Fibroblast of skin of right biceps (primary cell): ENCODE data around the gene ATMIN.

Experiments
- DNase-seq: peaks from one replicate; pipeline ENCODE4 v3.0.0-alpha.2; 2013

ATMIN gene

GRCh38 chr16:81071805-81072204, 36.2 kb downstream of the ATMIN start:
- DNase-seq: no peak

- DNase-seq: no peak
Measured at GRCh38 chr16:81073560-81074330, 38.1 kb downstream of the ATMIN start.

- DNase-seq: peak; percentile 85
Measured at GRCh38 chr16:81076566-81077075, 41.0 kb downstream of the ATMIN start.

GRCh38 chr16:81077076-81077940, 41.7 kb downstream of the ATMIN start, which contains the start of gene C16orf46:
Gene C16orf46, minus strand, starts transcription at chr16:81077238. Its CDS starts 13,283 bp downstream, at chr16:81063955.
- DNase-seq: peak; percentile 95

GRCh38 chr16:81080233-81080632, 44.6 kb downstream of the ATMIN start:
- no peak for DNase-seq

- no peak for DNase-seq
Measured at GRCh38 chr16:81081014-81081413, 45.4 kb downstream of the ATMIN start.

- DNase-seq: no peak
Measured at GRCh38 chr16:81088836-81089235, 53.2 kb downstream of the ATMIN start.

- DNase-seq: peak; percentile 11
Measured at GRCh38 chr16:81094771-81095251, 59.2 kb downstream of the ATMIN start.

- no peak for DNase-seq
Measured at GRCh38 chr16:81095653-81095952, 60.0 kb downstream of the ATMIN start.

- DNase-seq: peak; percentile 98
Measured at GRCh38 chr16:81095953-81096714, 60.5 kb downstream of the ATMIN start, which contains the start of gene GCSH. Gene GCSH, minus strand, starts transcription at chr16:81096395. Its CDS starts 117 bp downstream, at chr16:81096278.

- no peak for DNase-seq
Measured at GRCh38 chr16:81096715-81097208, 61.1 kb downstream of the ATMIN start.
